Loucy (cell line): Measurements from ENCODE around the gene WNK2.

Experiments used
- EZH2phosphoT487 ChIP-seq: fragments of 200-600 bp; IDR thresholded peaks from 2 replicates; pipeline ENCODE4 v1.6.1; 2018; ENCODE audit warnings: antibody characterized with exemption, mild to moderate bottlenecking, moderate library complexity, borderline replicate concordance
- TF ChIP-seq, protein P1 (sequence below): fragments of 200-600 bp; sonication (generic); conservative IDR thresholded peaks from 2 replicates; pipeline ENCODE4 v1.5.1; 2014; ENCODE audit warnings: mild to moderate bottlenecking, antibody characterized with exemption, low read length

DNA sequence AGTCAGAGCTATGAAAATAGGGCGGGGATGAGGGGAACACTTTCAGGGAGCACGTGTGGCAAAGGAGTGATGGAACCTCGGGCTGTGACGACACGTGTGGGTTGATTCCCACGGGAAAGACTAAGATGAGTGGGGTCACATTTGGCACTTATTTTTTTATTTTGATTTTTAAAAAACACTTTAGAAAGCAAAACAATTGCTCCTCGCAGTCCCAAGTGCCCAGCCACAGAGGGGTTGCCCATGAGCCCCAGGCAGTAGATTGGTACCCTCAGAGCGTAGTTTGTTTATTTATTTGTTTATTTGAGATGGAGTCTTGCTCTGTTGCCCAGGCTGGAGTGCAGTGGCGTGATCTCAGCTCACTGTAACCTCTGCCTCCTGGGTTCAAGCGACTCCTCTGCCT, 69.7 kb downstream of the WNK2 start:
- TF ChIP-seq, protein P1, sequence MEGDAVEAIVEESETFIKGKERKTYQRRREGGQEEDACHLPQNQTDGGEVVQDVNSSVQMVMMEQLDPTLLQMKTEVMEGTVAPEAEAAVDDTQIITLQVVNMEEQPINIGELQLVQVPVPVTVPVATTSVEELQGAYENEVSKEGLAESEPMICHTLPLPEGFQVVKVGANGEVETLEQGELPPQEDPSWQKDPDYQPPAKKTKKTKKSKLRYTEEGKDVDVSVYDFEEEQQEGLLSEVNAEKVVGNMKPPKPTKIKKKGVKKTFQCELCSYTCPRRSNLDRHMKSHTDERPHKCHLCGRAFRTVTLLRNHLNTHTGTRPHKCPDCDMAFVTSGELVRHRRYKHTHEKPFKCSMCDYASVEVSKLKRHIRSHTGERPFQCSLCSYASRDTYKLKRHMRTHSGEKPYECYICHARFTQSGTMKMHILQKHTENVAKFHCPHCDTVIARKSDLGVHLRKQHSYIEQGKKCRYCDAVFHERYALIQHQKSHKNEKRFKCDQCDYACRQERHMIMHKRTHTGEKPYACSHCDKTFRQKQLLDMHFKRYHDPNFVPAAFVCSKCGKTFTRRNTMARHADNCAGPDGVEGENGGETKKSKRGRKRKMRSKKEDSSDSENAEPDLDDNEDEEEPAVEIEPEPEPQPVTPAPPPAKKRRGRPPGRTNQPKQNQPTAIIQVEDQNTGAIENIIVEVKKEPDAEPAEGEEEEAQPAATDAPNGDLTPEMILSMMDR, result no peak
- no peak for TF ChIP-seq EZH2phosphoT487
